Muscle of back (tissue), 11 donors: ENCODE results near the gene KCNQ1OT1. TPM values are rescaled to one million over a fixed set of nuclear protein-coding genes. Genes with fewer than 3 reads are reported as not detected.
A peak's percentile ranks its signal among the peaks of the same experiment; 100 is the strongest.

ENCODE experiments used
- DNase-seq, 3 donors: peaks; one replicate each; pipeline versions ENCODE4 v3.0.0 to v3.0.0-alpha.2; 2013
- polyA plus RNA-seq, 10 donors: library from polyadenylated mRNA; unstranded; fragments of 120-200 nt; gene quantifications; one replicate each; pipeline ENCODE4 v1.2.1, GENCODE V29; 2013; ENCODE audit not compliant: insufficient read length in 10 of 10

The KCNQ1OT1 gene
- polyA plus RNA-seq, 10 donors = 0.46 to 2.2 (median 0.86) TPM

- no peak for DNase-seq
Measured at GRCh38 chr11:2724104-2724503, 24.3 kb upstream of the KCNQ1OT1 start.

DNA sequence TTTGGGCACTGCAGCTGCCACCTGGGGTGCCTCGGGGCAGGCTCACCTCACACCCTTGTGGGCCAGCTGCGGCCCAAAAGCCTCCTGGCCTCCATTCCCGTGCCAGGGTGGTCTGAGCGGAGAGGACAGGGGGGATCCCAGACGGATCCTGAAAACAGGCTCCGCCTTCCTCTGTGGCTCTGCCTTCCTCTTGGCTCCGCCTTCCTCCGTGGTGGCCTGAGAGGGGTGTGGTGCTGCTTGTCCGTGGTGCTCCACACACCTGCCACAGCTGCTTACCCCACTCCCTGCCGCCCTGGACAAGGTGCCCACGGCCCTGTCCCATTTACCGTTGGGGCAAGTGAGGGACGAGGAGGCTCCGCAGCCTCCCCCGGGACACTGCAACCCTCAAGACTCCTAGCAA lies 23.2 kb upstream of the KCNQ1OT1 start:
- no peak for DNase-seq

- no peak for DNase-seq
Measured at GRCh38 chr11:2721210-2721916, 21.6 kb upstream of the KCNQ1OT1 start.

GRCh38 chr11:2719831-2720590 lies 20.2 kb upstream of the KCNQ1OT1 start:
- DNase-seq = no peak

DNA sequence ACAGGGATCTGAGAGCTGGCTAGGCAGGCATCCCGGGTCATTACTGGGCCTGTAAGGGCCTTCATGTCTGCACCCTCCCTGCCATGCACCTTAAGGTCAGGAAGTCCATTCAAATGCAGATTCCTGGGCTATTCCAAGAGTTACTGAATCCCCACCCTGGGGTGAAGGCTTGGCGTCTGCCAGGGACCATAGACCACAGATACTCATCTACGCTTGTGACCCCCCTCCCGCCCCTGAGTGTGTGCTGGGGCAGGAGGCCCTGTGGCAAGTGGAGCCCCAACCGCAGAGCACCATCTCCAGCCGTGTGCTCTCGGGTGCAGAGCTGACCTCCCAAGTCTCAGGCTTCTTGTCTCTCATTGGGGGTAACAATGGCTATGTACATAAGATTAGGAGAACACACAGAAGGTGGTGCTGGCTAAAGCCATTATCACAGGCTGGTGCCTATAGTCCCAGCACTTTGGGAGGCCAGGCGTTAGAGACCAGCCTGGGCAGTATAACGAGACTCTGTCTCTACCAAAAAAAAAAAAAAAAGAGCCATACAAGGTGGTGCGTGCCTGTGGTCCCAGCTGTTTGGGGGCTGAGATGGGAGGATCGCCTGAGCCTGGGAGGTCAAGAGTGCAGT lies 19.1 kb upstream of the KCNQ1OT1 start:
- DNase-seq = no peak

- DNase-seq = no peak
Measured at GRCh38 chr11:2717561-2718325, 17.9 kb upstream of the KCNQ1OT1 start.

- no peak for DNase-seq
Measured at GRCh38 chr11:2716376-2717095, 16.7 kb upstream of the KCNQ1OT1 start.

- no peak for DNase-seq
Measured at GRCh38 chr11:2715716-2716350, 16.0 kb upstream of the KCNQ1OT1 start.

GRCh38 chr11:2714871-2715270 lies 15.1 kb upstream of the KCNQ1OT1 start:
- DNase-seq = no peak

DNA sequence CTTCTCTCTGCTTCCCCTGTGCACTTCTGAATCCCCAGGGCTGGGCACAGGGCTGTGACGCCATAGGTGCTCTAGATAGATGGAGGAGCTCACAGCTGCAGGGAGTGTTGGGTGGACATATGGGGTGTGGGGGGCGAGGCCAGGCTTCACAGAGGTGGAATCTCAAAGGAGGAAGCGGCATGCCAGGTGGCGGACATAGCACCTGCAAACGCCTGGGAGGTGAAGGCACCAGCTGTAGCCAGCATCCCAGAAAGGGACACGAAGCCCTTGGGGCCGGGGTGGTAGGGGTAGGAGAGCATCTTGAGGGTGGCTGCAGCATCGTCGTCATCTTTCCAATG lies 14.6 kb upstream of the KCNQ1OT1 start:
- no peak for DNase-seq

DNA sequence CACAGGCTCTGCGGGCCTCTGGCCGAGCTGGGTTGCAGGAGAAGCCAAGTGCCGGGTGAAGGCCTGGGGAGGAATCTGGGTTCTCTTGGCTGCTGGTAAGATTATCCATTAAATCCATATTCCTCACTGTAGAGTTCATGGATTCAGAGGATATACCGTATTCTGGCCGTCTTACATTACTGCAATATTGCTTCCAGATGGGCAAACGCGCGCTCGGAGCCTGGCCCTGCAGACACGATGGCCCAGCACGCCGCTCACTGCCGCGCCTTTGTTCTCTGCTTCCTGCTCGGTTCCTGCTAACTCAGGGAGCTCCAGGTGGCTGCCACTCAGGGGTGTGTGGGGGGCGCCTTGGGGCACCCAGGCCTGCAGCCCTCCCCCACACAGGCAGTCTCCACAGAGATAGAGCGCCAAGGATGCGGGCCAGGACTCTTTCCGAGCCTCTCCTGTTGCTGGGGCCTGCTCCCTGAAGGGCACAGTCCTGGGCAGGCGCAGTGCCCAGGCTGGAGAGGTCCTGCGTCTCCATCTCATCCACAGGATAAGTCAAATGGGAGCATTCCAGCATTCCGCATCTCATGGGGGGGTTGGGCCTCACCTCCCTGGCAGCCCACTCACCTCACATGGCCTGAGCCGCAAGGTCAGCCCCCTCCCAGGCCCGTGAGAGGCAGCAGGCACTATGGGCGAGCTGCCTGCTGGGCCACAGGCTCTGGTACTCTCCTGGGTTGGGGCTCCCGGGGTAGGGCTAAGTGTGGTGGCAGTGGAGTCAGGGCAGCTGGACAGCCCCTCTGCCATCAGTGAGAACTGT lies 14.1 kb upstream of the KCNQ1OT1 start:
- DNase-seq = peak in 2 of 3 donors; percentile 76 to 89

GRCh38 chr11:2713094-2713493 lies 13.3 kb upstream of the KCNQ1OT1 start:
- DNase-seq = peak; percentile 63 to 90 (median 79)

DNA sequence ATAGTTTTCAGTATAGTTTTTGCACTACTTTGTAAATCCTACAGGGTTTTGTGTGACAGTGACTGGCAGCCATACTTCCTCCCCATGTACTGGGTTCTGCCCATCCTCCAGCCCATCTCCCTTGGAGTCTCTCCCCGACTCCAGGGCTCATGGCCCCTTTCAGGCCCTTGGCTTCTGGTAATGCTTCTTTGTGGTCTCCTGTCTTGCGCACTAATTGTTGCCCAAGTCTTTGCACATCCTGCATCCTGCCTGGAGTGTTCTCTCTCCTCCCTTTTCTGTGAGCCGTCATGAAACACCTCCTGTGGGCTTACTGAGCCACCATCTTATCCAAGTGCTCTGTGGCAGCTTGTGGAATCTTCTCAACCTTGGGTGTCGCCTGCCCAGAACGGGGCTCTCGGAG lies 11.4 kb upstream of the KCNQ1OT1 start:
- no peak for DNase-seq

GRCh38 chr11:2709429-2709828 lies 9.6 kb upstream of the KCNQ1OT1 start:
- DNase-seq = peak in 2 of 3 donors; percentile 28 to 82

DNA sequence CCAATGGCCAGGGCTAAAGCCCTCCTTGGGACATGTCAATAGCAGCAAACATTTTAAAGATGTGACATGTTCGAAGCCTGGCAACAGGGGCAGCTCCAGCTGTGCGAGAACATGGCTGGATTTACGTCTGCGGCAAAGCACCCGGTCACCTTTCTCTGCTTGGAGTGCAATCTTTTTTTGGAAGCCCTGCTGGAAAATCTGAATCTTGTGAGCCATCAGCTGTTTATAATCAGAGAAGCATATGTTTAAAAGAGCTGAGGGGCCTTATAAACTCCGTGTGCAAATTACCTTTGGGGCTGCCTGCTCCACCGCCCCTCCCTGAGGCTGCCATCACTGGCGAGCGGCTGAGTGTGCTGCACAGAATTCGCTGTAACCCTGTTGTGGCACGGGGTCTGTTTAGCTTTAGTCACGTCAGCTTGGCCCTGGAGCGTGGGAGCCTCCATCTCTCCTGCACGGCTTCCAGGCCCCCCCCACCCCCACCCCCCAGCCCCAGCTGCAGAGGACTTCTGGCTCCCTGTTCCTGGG lies 9.0 kb upstream of the KCNQ1OT1 start:
- DNase-seq = peak; percentile 90 to 97 (median 92)

DNA sequence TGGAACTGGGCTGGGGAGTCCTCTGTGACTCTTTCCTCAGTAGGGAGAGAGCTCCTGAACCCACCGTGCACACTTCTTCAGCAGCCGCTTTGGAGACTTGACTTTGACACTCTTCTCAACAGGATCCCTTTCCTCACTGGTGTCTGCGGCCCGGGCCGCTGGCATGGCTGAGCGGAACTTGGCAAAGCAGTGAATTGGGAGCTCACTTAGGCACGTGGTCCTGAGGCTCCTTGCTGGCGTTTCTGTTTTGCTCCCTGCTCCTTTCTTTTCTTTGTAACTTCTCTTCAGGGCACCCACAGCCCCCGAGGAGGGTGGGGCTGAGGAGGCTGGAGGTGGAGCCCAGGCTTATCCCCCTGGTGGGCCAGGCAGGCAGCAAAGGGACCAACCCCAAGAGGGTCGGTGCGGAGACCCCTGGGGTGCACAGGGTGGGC lies 8.4 kb upstream of the KCNQ1OT1 start:
- DNase-seq = peak in 2 of 3 donors; percentile 81 to 87

DNA sequence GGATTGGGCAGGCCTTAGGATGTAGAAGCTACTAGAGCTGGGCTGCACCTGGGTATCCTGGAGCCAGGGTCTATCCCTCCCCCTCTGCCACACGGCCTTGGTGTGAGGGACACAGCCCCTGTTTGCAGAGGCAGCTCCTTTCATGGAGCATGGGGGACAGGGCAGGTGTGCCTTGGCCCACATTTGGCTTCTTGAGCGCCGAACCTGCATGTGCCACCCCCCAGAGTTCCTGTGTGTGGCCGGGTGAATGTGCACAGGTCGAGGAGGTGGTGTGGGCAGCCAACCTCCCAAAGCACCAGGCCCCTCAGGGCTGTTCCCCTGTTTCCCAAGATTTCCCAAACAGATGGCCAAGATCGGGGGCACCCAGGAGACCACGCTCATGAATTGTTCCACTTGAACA lies 7.9 kb upstream of the KCNQ1OT1 start:
- DNase-seq = no peak

GRCh38 chr11:2706321-2706720 lies 6.5 kb upstream of the KCNQ1OT1 start:
- no peak for DNase-seq

GRCh38 chr11:2704896-2705606 lies 5.3 kb upstream of the KCNQ1OT1 start:
- peak; percentile 77 to 83 (median 81) for DNase-seq
